ENCODE results near the gene POU2AF2. TPM values are rescaled to one million over a fixed set of nuclear protein-coding genes. Genes with fewer than 3 reads are reported as not detected.
"Not testable (repeated sequence)": the region's sequence is repeated elsewhere in the genome, so short reads cannot be mapped to it uniquely, and the experiment has no call there.

Gene POU2AF2
- total RNA-seq, 1 experiment from 2014 or later = not detected

DNA sequence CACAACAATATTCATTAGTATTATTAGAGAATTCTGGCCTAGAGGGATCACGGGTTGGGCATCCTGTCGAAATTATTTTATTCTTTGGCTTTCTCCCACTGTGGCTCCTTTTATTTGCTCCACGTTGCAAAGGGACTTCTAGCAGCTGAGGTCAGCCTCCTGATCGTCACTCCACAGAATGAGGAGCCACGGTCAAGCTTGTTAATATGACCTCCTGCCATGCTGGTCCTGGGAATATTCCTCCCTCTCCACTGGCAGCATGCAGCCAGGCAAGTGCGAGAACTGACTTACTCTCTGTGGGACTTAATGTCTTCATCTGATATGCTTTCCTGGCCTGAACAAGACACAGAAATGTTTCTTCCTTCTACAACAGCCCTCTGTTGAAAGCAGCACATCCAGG is 73.8 kb downstream of the POU2AF2 start:
- intact Hi-C loops (cut with micrococcal nuclease; ENCODE audit: unreplicated experiment) = no loop called here
- TF ChIP-seq, protein P1, sequence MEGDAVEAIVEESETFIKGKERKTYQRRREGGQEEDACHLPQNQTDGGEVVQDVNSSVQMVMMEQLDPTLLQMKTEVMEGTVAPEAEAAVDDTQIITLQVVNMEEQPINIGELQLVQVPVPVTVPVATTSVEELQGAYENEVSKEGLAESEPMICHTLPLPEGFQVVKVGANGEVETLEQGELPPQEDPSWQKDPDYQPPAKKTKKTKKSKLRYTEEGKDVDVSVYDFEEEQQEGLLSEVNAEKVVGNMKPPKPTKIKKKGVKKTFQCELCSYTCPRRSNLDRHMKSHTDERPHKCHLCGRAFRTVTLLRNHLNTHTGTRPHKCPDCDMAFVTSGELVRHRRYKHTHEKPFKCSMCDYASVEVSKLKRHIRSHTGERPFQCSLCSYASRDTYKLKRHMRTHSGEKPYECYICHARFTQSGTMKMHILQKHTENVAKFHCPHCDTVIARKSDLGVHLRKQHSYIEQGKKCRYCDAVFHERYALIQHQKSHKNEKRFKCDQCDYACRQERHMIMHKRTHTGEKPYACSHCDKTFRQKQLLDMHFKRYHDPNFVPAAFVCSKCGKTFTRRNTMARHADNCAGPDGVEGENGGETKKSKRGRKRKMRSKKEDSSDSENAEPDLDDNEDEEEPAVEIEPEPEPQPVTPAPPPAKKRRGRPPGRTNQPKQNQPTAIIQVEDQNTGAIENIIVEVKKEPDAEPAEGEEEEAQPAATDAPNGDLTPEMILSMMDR (conservative IDR thresholded peaks at IDR 0.05) = no peak
- TF ChIP-seq EZH2 (IDR thresholded peaks at IDR 0.05; ENCODE audit: low read depth) = no peak

DNA sequence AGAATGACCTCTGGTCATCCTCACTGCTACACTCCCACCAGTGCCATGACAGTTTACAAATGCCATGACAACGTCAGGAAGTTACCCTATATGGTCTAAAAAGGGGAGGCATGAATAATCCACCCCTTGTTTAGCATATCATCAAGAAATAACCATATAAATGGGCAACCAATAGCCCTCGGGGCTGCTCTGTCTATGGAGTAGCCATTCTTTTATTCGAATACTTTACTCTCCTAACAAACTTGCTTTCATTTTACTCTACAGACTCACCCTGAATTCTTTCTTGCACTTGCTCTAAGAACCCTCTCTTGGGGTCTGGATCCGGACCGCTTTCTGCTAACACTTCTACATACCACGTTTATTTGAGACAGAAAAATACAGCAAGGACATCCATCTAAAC is 74.7 kb downstream of the POU2AF2 start:
- H3K9me2 ChIP-seq (ENCODE audit: insufficient read depth); intact Hi-C loops (cut with micrococcal nuclease; ENCODE audit: unreplicated experiment); H2AFZ ChIP-seq; H3K4me3 ChIP-seq; H3K79me2 ChIP-seq (ENCODE audit: low read depth); H3K36me3 ChIP-seq (ENCODE audit: low read depth); H3K4me2 ChIP-seq; POLR2A ChIA-PET (ENCODE audit: unreplicated experiment); H3K27ac ChIP-seq; H4K20me1 ChIP-seq (ENCODE audit: insufficient read depth); BruUV-seq (replicated peaks); DNase-seq; H3K9me3 ChIP-seq (ENCODE audit: insufficient read depth, low read depth); H3F3A ChIP-seq (ENCODE audit: insufficient read depth, low read depth); H3K27me3 ChIP-seq (ENCODE audit: insufficient read depth, low read depth): not testable (repeated sequence)
- CTCF ChIA-PET = interaction anchor here (0.6 kb wide), 1 partner anchor 17 kb away, joined by 4 read pairs; no protein-coding TSS in a partner anchor
- H3K4me1 ChIP-seq (replicated peaks; ENCODE audit: insufficient read depth) = peaks cover 17% of the 10 kb centered on the region

More for the DNA sequence above, 73.8 kb downstream of the POU2AF2 start:
- Histone ChIP-seq H3K4me1 (replicated peaks; ENCODE audit: insufficient read depth) (peaks cover 12% of the 10 kb centered on the region), H3K36me3 (ENCODE audit: low read depth) (no peaks in the 10 kb centered on the region), H3K27ac (no peak overlapping the region), H4K20me1 (ENCODE audit: insufficient read depth) (no peaks in the 10 kb centered on the region), H3K4me3 (no peak overlapping the region), H3K27me3 (ENCODE audit: insufficient read depth, low read depth) (no peaks in the 10 kb centered on the region), H3K4me2 (no peak overlapping the region), H3K79me2 (ENCODE audit: low read depth) (no peaks in the 10 kb centered on the region), H2AFZ (no peak overlapping the region), H3K9me2 (ENCODE audit: insufficient read depth) (no peaks in the 10 kb centered on the region), H3K9me3 (ENCODE audit: insufficient read depth, low read depth) (0 out of 2 replicates have a peak, but pooled peaks cover 4% of the 10 kb centered on the region), H3F3A (ENCODE audit: insufficient read depth, low read depth) (no peaks in the 10 kb centered on the region)
- POLR2A ChIA-PET (ENCODE audit: unreplicated experiment) = no interaction called here
- DNase-seq = no peak
- BruUV-seq (replicated peaks) = no TSS peak
- CTCF ChIA-PET = no interaction called here

DNA sequence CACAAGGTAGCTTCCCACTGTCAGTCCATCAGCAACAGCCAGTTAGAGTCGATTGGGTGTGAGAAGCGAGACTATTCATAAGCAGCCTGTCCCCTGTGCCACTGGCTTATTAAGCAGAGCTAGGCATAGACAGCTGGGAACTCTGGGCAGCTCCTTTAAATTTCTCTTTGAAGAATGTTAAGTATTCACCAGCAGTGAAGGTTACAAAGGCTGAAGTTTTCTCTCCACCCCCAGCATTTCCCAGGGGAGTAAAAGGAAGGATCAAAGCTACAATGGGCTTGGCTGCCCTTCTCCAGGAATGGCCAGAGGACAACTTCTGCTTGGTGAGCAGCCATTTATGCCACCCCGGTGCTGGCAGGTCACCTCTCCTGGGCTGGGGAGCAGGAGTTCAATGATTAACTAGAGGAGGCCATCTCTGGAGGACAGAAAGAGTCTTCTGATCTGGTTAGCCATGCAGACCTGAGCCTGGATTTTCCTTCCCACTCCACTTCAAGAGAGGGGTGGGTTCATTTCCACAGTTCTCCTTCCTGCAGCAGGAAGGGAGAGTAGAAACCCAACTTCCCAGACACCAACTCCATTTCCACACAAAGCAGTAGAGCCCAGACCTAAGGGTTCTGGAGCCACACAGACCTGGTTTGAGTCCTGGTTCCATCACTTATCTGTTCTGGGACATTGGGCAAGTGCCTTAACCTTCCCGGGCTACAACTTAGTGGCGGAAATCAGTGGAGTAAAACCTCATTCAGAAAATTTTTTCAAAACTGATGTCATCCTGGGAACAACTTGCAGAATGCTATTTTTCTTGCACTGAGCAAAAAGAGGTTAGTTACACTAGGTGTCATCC is 75.4 kb downstream of the POU2AF2 start:
- intact Hi-C loops (cut with micrococcal nuclease; ENCODE audit: unreplicated experiment) = no loop called here
- Histone ChIP-seq H3K27ac (no peak overlapping the region), H2AFZ (no peak overlapping the region), H3K4me3 (no peak overlapping the region), H3K79me2 (ENCODE audit: low read depth) (no peaks in the 10 kb centered on the region), H3K4me2 (no peak overlapping the region), H3K36me3 (ENCODE audit: low read depth) (no peaks in the 10 kb centered on the region), H3K9me3 (ENCODE audit: insufficient read depth, low read depth) (0 out of 2 replicates have a peak, but pooled peaks cover 4% of the 10 kb centered on the region), H3F3A (ENCODE audit: insufficient read depth, low read depth) (no peaks in the 10 kb centered on the region), H4K20me1 (ENCODE audit: insufficient read depth) (no peaks in the 10 kb centered on the region), H3K4me1 (replicated peaks; ENCODE audit: insufficient read depth) (peaks cover 18% of the 10 kb centered on the region), H3K9me2 (ENCODE audit: insufficient read depth) (no peaks in the 10 kb centered on the region), H3K27me3 (ENCODE audit: insufficient read depth, low read depth) (no peaks in the 10 kb centered on the region)
- POLR2A ChIA-PET (ENCODE audit: unreplicated experiment) = no interaction called here
- no peak for TF ChIP-seq EZH2 (IDR thresholded peaks at IDR 0.05; ENCODE audit: low read depth)
- TF ChIP-seq, protein P1 (conservative IDR thresholded peaks at IDR 0.05) = no peak
- DNase-seq = no peak
- CTCF ChIA-PET = no interaction called here
- BruUV-seq (replicated peaks) = no TSS peak
